Nucleus accumbens (tissue), 56 donors: ENCODE results near the gene FAM241A.
"Not testable (repeated sequence)": the region's sequence is repeated elsewhere in the genome, so short reads cannot be mapped to it uniquely, and the experiment has no call there.

Experiments
- DNase-seq, 56 donors: peaks; one replicate each; lab custom pipeline; 2025; lab: John Stamatoyannopoulos, UW

Gene FAM241A

DNA sequence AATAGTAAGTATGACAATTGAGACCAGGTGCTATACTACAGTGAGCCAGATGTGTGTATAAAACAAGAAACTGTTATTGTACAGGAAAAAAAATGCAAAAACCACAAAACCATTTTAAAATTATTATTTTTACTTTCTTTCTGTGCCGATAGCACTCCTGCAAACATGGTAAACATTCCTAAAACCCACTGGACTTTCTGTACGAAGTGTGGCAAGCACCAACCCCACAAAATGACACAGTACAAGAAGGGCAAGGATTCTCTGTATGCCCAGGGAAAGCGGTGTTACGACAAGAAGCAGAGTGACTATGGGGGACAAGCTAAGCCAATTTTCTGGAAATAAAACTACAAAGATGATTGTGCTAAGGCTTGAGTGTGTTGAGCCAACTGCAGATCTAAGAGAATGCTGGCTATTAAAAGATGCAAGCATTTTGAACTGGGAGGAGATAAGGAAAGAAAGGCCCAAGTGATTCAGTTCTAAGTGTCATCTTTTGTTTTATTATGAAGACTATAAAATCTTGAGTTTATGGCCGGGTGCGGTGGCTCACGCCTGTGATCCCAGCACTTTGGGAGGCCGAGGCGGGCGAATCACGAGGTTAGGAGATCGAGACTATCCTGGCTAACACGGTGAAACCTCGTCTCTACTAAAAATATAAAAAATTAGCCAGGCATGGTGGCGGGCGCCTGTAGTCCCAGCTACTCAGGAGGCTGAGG is 26.0 kb downstream of the FAM241A start:
- not testable (repeated sequence) for DNase-seq

DNA sequence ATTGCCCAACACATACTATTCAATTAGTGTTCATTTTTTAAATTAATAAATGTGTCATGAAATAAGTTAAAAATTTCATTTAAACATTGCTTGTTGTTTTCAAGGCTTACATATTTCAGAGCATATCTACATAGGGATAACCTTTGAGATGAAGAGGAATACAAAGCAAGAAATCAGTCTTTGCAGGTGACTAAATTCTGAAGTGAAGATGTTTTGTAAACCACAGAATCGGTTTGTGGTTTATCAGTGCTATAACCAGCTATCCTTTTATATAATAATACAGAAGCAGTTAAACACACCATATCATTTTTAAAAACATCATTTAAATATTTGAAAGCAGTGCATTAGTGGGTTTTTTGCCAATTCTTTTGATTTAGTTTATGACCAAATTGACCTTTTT is 26.9 kb downstream of the FAM241A start:
- DNase-seq: no peak

DNA sequence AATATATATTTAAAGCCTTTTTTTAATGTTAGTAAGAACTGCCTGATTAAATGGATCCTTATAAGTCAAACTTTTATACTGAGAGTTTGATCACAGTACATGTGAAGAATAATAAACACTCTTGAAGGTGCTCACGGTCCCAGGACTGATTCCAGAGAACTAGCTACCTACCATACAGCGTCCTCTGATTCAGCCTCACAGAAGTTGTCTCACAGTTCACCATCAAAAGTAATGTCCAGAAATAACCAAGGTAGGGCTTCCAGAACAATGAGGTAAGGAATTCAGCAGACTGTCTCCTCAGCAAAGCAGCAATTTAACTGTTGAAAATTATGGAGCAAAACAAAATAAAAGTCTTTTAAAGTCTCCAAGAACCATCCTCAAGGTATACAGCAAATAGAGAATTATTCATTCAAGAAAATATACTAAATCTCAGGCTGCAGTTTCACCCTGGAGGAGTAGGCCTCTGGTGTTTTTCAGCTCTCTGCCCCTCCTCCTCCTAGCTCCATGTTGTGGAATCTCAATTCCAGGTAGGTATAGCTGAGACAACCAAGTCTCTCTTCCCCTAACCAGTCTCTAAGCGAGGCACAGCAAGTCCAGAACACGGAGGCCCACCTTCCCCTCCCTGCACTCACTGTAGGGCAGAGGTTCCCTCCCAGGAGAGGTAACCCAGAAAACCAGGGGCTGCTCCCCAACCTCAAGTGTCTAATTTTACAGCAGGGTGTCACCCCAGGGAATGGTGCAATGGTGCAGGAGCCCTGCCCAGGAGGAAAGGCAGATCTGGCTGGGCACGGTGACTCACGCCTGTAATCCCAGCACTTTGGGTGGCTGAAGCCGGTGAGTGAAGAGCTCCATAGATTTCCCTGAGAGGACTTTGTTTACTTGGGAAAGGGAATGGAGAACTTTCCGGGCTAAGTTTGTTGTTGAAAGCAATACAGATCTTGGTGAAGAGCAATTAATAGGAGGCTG is 28.6 kb downstream of the FAM241A start:
- no peak for DNase-seq

DNA sequence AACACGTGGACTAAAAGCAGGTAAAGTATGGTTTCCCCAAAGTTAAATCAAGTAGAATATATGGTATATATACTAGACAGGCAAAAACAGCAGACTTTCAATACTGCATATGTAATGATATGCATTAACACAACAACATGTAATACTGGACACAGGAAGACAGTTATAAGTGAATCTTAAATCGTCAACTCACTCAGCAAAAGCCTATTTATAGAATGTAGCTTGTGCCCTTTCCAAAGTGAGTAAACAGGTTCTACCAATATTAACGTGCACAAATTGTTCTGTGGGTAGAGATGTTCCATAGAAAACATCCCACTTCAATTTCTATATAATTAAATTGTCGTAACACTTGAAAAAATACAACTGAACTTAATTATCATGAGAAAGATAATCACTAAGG is 30.6 kb downstream of the FAM241A start:
- no peak for DNase-seq

DNA sequence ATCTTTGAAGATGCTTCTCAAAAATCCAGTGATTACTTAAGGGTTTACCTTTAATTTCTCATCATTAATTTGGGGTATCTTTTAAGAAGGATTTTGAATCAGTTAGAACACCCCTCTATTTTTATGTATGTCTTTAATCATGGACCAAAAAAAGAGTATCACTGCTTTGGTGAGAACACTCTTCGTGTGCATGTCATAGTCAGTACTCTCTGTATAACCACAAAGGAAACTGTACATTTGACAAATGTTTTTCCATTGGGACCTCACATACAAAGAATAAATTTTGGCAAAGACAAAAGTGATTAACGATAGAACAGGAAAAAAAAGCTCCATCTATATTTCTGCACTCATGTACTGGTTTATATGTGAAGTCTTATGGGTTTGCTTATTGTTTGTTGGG is 31.3 kb downstream of the FAM241A start:
- DNase-seq: no peak

DNA sequence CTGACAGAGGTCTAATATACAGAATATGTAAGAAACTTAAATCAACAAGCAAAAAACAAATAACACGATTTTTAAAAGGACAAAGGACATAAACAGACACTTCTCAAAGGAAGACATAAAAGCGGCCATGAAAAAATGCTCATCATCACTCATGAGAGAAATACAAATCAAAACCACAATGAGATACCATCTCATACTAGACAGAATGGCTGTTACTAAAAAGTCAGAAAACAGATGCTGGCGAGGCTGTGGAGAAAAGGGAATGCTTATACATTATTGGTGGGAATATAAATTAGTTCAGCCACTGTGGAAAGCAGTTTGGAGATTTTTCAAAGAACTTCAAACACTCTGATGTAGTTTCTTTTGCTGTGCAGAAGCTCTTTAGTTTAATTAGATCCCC is 33.5 kb downstream of the FAM241A start:
- not testable (repeated sequence) for DNase-seq

DNA sequence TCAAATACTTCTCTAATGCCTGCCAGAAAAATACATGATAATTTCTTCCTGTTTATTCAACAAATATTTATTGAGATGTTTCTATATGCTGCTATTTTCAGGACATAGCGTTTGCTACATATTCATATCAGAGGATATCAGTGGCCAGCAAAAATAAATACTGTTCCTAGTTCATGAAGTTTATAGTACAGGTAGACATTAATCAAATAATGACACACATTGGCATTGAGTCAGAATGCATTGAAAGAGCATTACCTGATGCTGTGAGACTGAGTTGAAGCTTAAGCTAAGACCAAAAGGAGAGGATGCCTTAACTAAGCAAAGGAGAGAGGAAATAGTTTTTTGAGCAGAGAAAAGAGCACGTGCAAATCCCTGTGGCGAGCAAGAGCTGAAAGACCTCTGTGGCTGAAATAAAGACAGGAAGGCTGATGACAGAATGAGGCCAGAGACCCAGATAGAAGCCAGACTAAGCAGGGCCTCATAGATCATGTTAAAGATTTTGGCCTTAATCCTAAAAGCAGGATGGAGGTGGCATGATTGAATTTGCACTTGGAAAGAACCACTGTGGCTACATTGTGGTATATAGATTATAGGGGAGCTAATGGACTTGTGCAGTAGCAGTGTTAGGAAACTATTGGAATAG is 36.2 kb downstream of the FAM241A start:
- DNase-seq: no peak

DNA sequence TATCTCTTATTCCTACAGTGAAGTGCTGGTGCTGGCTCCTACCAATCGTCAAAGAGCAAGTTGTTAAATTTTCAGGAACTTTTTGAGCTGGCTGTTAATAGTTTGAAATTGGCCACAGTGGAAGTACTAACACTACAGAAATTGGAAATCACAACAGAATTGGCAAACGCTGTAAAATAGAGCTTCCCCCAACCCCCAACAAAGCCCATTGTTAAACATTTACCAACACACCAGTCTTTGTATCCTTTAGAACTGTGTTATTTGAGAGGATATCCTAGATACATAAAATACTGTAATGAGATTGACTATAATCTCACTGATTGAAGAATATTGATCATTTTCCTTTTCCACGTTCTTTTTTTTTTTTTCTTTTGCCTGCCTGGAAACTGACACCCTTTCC is 37.4 kb downstream of the FAM241A start:
- peak in 2 of 56 donors; percentile 0 to 19 for DNase-seq

DNA sequence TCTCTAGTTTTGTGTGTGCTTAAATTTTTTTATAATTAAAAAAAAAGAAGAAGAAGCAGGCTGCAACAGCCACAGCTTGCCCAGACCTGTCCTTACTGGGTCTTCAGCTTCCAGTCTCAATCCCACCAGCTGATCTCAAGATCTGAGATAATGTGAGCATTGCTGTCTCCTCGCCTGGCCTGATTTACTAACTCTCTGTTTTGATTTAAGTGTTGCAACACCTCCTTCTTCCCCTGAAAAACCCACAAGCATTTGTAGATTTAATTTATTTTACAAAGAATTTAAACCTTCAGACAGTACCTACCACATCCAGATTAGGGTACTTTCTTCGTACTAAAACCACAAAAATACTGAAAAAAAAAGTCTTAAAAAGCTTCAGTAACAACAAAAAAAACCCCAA is 38.0 kb downstream of the FAM241A start:
- DNase-seq: no peak

DNA sequence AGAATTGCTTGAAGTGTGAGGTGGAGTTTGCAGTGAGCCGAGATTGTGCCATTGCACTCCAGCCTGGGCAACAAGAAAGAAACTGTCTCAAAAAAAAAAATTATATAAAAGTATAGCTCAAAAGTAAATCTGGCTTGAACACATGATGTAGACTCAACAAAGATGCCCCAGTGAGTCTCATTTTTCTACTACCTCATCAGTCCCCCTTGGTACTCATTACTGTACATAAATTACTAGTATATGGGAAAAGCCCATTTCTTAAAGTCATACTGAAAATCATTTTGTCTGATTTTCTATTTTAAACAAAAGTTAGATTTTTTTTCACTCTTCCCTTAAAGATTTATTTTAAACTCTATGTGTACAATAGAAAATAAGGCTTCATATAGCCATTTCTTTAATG is 39.2 kb downstream of the FAM241A start:
- DNase-seq: no peak

DNA sequence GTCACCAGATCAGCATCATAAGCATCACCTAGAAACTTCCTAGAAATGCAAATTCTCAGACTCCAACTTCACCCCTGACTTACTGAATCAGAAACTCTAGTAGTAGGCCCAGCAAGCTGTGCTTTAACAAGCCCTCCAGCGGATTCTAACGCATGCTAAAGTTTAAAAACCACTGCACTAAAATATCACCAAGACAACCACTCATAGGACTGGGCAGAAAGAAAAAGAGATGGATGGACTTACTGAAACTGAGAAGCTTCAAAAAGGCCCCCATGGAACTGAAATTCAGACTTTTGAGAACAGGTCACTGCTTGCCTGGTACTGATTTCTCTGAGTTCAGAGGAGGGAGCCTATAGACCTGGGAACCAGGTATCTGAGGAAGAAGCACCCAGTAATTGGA is 40.1 kb downstream of the FAM241A start:
- no peak for DNase-seq

DNA sequence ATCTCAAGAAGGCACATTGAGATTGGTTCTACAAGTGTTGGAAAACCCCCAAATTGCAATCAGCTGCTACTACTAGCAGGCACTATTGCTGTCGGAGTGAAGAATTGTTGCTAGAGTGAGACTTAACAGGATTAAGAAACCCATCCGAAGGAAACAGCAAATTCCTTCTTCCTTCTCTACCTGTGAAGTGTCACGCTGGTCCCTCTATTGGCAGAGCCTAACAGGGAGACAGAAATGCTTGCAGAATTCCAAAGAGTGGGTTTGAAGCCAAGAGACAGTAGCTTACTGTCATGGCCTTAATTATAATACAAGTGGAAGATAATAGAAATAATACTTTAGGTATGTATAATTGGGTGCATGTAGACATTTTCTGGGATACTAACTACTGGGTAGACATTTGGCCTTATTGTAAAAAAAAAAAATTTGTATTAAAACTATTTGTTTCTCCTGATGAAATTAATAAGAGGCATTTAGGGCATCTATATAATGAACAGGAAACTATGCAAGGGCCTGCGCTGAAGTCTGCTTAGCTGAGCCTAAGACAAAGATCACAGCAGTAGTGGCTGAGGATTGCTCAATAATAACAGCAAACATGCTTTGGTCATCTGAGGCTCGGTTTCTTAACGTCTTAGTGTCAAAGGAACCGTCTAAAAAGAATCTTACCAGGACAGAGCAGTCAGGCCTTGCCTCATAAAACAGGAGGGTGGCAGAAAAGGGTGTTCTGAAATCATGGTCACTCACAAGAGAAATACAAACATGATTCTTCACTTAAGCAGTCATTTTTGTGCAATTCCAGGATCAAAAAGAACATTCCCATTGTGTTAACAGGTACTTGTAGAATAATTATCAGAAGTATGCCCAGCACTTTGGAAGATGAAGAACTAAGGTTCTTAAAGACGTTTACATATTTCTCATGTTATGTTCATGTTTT is 40.8 kb downstream of the FAM241A start:
- DNase-seq: no peak

DNA sequence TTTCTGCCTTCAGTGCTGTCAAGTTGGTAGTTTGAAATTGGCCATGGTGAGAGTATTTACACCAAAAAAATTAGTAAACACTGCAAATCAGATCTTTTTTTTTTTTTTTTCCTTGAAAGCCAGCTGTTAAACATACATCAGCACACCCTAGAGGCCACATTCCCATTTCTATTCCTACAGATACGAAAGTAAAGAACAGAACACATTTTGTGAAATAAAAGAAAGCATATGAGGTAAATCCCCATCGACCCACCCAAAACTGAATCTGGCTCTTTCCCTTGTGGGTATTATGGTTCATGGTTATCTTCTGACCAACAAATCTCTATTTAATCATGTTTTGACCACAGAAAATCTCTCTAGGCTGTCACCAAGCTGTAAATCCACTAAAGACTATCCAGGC is 44.5 kb downstream of the FAM241A start:
- no peak for DNase-seq

DNA sequence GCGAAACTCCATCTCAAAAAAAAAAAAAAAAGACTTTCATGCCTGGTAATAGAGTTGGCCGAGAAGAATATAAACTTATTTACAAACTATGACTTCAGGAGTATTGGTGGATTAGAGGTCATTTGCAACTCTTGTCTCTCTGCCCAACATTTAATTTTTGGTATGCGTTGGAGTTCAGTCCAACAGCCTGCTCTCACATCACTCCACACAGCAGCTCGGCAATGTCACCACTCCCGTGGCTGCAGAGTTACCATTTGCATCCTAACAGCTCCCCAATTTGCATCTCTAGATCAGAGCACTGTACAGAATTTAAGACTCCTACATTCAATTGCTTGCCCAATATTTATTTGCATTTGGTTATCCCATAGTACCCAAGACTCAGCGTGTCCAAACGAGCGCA is 45.4 kb downstream of the FAM241A start:
- no peak for DNase-seq

DNA sequence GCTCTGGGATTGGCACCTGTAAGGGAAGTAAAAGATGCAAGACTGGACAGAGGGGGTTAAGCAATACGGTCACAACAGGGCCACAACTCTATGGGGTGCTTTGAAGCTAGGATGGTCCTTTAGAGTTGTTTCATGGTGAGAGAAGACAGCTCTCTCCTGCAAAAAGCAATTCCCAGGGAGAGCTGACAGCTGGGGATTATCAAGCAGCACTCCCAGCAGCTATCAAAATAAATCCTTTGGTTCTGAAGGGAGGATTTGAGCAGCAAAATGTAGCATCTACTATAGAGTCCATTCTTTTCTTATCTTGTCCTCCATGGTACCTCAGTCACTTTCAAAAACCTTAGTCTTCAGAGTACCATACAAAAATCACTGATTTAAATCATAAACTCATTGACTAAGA is 51.2 kb downstream of the FAM241A start:
- DNase-seq: no peak

DNA sequence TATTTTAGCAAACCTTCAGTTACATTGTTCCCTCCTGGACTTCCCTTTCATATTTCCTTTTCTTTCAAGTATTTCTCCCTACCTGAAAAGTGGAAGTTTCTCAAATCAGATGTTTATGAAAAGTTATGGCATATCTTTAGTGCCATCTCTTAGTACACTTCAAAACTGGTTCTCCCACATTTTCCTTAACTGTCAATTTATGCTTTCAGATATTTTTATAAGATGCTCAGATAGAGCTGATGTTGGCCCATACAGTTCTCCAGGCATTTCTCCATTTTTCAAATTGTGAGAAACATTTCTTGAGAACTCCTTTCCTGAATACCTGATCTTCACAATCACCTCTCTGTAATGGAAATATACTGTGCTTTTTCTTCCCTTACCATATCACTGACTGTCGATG is 53.8 kb downstream of the FAM241A start:
- DNase-seq: no peak

DNA sequence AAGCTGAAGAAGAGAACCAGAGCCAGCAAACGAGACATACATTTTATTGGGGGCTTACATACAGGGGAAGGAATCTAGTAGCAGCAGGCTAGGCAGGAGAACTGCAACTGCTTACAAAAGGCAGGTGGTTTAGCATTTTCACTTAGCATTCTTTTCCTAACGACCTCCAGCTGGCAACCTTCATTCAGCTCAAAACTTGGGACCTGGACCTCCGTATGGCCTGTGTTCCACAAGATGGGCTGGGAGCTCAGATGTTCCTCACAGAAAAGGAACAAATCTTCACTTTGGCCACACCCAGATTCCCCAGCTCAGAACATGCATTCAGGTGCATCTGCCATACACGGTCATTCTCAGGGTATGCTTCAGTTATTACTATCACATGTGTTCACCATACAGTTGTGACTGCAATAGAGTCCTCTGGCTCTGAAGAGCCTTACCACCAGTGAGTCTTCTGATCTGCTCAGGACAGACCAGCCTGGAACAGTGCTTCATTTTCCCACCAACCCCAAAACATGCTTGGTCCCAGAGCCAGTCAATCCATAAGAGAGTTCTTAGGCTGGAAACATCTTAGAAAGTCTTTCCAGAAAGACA is 56.8 kb downstream of the FAM241A start:
- no peak for DNase-seq

DNA sequence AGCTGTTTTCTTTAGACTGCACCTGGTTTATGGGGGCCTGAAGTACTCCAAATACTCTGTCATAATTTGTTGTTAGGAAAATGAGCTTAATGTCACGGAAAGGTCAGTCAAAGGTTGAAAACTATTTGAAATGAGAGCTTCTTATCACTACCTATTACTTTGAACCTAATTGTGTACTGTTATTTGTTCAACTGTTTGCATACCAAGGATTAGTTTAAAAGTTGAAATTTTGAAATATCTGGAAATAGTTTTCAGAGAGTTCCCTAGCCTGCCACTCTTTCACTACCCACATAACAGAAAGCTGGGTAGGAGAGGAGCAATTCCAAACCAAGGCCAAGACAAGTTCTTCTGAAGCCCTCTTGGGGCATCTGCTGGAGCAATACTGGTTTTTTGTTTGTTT is 58.3 kb downstream of the FAM241A start:
- DNase-seq: no peak

DNA sequence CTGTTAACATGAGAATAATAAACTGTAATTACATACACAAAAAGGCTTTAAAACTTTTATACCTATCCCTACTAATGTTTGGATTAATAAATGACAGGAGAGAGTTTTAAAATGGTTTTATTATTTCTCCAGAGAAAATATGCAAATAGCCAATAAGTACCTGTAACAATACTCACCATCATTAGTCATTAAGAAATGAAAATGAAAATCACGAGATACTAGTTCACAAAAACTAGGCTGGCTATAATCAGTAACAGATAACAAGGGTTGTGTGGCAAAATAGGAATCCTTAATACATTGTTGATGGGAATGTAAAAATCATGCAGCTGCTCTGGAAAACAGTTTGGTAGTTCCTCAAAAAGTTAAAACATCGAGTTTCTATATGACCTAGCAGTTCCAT is 61.2 kb downstream of the FAM241A start:
- no peak for DNase-seq
